Measurements from ENCODE around the gene LPP. TPM values are rescaled to one million over a fixed set of nuclear protein-coding genes. Genes with fewer than 3 reads are reported as not detected.

LPP gene
- total RNA-seq, 2 experiments from 2014 or later = 27.5 to 31.8 TPM

DNA sequence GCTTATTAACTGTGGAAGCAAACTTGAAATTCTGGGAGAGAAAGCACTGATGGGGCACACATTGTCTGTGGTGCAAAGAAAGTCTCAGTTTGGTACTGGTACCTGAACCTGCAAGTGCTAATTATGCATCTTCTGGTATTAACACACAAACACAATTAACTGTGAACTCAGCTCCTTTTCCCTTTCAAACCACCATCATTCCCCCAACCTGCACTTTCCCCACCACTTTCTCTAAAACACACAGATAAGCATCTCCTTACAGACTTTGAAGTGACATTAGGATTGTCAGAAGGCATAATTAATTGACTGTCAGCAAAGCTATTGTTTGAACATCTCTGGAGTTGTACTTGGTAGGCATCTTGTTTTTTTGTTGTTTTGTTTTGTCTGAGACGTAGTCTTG is 565.6 kb downstream of the LPP start:
- peaks cover 21% of the 10 kb centered on the region for H3K4me1 Mint-ChIP-seq (ENCODE audit: low read depth)
- peaks cover 2% of the 10 kb centered on the region for H3K27me3 Mint-ChIP-seq (ENCODE audit: low read depth)
- intact Hi-C loops (cut with micrococcal nuclease) = no loop called here
- H3K27ac Mint-ChIP-seq = no peak overlapping the region
- CTCF ChIA-PET = no interaction called here
- no peak overlapping the region for H3K4me3 Mint-ChIP-seq
- no peaks in the 10 kb centered on the region for H3K9me3 Mint-ChIP-seq
- H3K36me3 Mint-ChIP-seq (ENCODE audit: low read depth) = peaks cover 2% of the 10 kb centered on the region
- DNase-seq = no peak

GRCh38 chr3:188720215-188720614 is 566.3 kb downstream of the LPP start:
- Mint-ChIP-seq H3K4me3 (no peak overlapping the region), H3K4me1 (ENCODE audit: low read depth) (peaks cover 21% of the 10 kb centered on the region), H3K36me3 (ENCODE audit: low read depth) (peaks cover 2% of the 10 kb centered on the region), H3K9me3 (no peaks in the 10 kb centered on the region), H3K27me3 (ENCODE audit: low read depth) (peaks cover 2% of the 10 kb centered on the region), H3K27ac (no peak overlapping the region)
- intact Hi-C loops (cut with micrococcal nuclease) = no loop called here
- CTCF ChIA-PET = no interaction called here
- DNase-seq = no peak

GRCh38 chr3:188720636-188721035 is 566.7 kb downstream of the LPP start:
- CTCF ChIA-PET = no interaction called here
- peaks cover 2% of the 10 kb centered on the region for H3K27me3 Mint-ChIP-seq (ENCODE audit: low read depth)

DNA sequence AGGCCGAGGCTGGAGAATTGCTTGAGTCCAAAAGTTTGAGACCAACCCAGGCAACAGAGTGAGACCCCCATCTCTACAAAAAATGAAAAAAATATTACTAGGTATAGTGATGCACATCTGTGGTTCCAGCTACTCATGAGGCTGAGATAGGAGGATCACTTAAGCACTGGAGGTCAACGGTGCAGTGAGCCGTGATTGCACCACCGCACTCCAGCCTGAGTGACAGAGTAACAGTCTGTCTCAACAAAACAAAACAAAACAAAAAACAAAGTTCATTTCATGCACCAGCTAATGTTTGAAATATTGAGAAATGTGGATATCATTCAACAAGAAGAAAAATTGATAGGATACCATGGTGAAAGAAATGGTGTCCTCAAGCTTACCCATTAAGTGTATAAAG is 567.4 kb downstream of the LPP start:
- H3K36me3 Mint-ChIP-seq (ENCODE audit: low read depth) = peaks cover 2% of the 10 kb centered on the region
- intact Hi-C loops (cut with micrococcal nuclease) = no loop called here
- no peaks in the 10 kb centered on the region for H3K9me3 Mint-ChIP-seq
- no peak overlapping the region for H3K27ac Mint-ChIP-seq
- peaks cover 2% of the 10 kb centered on the region for H3K27me3 Mint-ChIP-seq (ENCODE audit: low read depth)
- no peak for DNase-seq
- CTCF ChIA-PET = no interaction called here
- no peak overlapping the region for H3K4me3 Mint-ChIP-seq
- H3K4me1 Mint-ChIP-seq (ENCODE audit: low read depth) = peaks cover 21% of the 10 kb centered on the region

More at GRCh38 chr3:188720636-188721035, 566.7 kb downstream of the LPP start:
- Mint-ChIP-seq H3K36me3 (ENCODE audit: low read depth) (peaks cover 2% of the 10 kb centered on the region), H3K4me1 (ENCODE audit: low read depth) (peaks cover 21% of the 10 kb centered on the region), H3K27ac (no peak overlapping the region), H3K4me3 (no peak overlapping the region), H3K9me3 (no peaks in the 10 kb centered on the region)
- no peak for DNase-seq
- intact Hi-C loops (cut with micrococcal nuclease) = no loop called here

DNA sequence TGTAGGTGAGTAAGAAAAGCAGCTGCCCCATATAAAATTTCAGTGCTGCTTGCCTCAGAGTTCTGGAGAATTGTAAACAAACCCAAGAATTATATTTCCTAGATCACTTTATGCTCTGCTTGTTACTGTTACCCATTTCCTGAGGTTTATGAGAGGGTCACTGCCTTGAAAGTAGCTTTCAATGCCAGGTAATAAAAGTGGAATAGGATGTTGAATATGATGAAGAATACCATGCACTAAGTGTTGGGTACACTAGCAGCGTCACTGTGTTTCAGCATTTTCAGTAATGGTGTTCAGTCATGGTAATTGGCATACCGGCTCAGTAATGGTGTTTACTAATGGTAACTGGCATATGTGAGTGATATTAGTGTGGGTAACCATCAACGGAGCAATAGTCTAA is 568.0 kb downstream of the LPP start:
- H3K4me3 Mint-ChIP-seq = no peak overlapping the region
- H3K4me1 Mint-ChIP-seq (ENCODE audit: low read depth) = peaks cover 21% of the 10 kb centered on the region
- DNase-seq = no peak
- intact Hi-C loops (cut with micrococcal nuclease) = no loop called here
- H3K36me3 Mint-ChIP-seq (ENCODE audit: low read depth) = peaks cover 2% of the 10 kb centered on the region
- H3K9me3 Mint-ChIP-seq = no peaks in the 10 kb centered on the region
- CTCF ChIA-PET = interaction anchor here (0.7 kb wide), 1 partner anchor 983 kb away, joined by 3 read pairs; no protein-coding TSS in a partner anchor
- no peak overlapping the region for H3K27ac Mint-ChIP-seq
- H3K27me3 Mint-ChIP-seq (ENCODE audit: low read depth) = peaks cover 2% of the 10 kb centered on the region

GRCh38 chr3:188722963-188723362 is 569.0 kb downstream of the LPP start:
- Mint-ChIP-seq H3K36me3 (ENCODE audit: low read depth) (no peaks in the 10 kb centered on the region), H3K4me1 (ENCODE audit: low read depth) (peaks cover 26% of the 10 kb centered on the region), H3K27ac (no peak overlapping the region), H3K4me3 (no peak overlapping the region), H3K27me3 (ENCODE audit: low read depth) (peaks cover 2% of the 10 kb centered on the region), H3K9me3 (no peaks in the 10 kb centered on the region)
- CTCF ChIA-PET = no interaction called here
- intact Hi-C loops (cut with micrococcal nuclease) = loop anchor here (1.0 kb wide), 5 partner anchors 23 to 194 kb away; no protein-coding TSS in a partner anchor
- no peak for DNase-seq

DNA sequence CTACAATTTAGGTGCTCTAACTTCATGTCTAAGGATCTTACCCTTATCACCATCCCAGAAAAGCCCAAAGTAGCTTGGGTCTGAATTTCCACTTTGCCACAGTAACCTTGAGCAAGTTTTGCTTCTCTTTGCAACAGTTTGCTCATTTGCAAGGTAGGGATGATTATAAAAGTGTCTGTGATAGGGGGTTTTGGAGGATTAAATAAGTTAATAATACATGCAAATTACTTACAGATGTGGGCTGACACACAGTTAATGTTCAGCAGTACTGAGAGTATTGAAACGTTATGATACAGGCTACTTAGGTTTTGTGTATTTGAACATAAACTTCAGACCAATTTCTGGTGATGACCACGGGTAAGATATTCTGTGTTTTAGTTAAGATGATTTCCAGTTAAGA is 573.1 kb downstream of the LPP start:
- intact Hi-C loops (cut with micrococcal nuclease) = no loop called here
- peaks cover 2% of the 10 kb centered on the region for H3K36me3 Mint-ChIP-seq (ENCODE audit: low read depth)
- H3K4me1 Mint-ChIP-seq (ENCODE audit: low read depth) = peaks cover 37% of the 10 kb centered on the region
- CTCF ChIA-PET = no interaction called here
- no peak for DNase-seq
- H3K27me3 Mint-ChIP-seq (ENCODE audit: low read depth) = no peaks in the 10 kb centered on the region
- H3K4me3 Mint-ChIP-seq = no peak overlapping the region
- no peak overlapping the region for H3K27ac Mint-ChIP-seq
- no peaks in the 10 kb centered on the region for H3K9me3 Mint-ChIP-seq

- CTCF ChIA-PET = interaction anchor here (0.6 to 1.4 kb wide), 3 partner anchors 987 to 1869 kb away, joined by 3 to 4 read pairs (median 4); no protein-coding TSS in a partner anchor
- no peak for DNase-seq
- Mint-ChIP-seq H3K4me1 (ENCODE audit: low read depth) (peaks cover 24% of the 10 kb centered on the region), H3K27ac (no peak overlapping the region), H3K4me3 (no peak overlapping the region), H3K9me3 (no peaks in the 10 kb centered on the region), H3K36me3 (ENCODE audit: low read depth) (peaks cover 2% of the 10 kb centered on the region), H3K27me3 (ENCODE audit: low read depth) (no peaks in the 10 kb centered on the region)
- intact Hi-C loops (cut with micrococcal nuclease) = loop anchor here (1.0 kb wide), 1 partner anchor 25 kb away; no protein-coding TSS in a partner anchor
These were observed 574.5 kb downstream of the LPP start for GRCh38 chr3:188728371-188728896.

DNA sequence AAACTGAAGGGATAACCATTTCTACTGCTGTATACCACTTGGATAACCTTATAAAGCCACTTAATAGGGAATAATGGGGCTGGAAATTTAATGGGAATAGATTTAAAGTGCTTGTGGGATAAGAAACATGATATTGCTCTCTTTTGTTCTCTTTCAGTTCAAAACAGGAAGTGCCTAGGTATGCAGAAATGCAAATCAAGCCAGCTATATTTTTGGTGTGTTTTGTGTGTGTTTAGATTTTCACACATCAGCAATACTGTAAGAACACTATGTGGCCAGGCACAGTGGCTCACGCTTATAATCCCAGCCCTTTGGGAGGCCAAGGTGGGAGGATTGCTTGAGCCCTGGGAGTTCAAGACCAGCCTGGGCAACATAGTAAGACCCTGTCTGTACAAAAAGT is 575.5 kb downstream of the LPP start:
- intact Hi-C loops (cut with micrococcal nuclease) = no loop called here
- no peak overlapping the region for H3K27ac Mint-ChIP-seq
- no peaks in the 10 kb centered on the region for H3K27me3 Mint-ChIP-seq (ENCODE audit: low read depth)
- CTCF ChIA-PET = interaction anchor here (1.4 kb wide), 1 partner anchor 988 kb away, joined by 4 read pairs; no protein-coding TSS in a partner anchor
- peaks cover 23% of the 10 kb centered on the region for H3K4me1 Mint-ChIP-seq (ENCODE audit: low read depth)
- no peaks in the 10 kb centered on the region for H3K9me3 Mint-ChIP-seq
- H3K4me3 Mint-ChIP-seq = no peak overlapping the region
- no peak for DNase-seq
- H3K36me3 Mint-ChIP-seq (ENCODE audit: low read depth) = peaks cover 2% of the 10 kb centered on the region

- Mint-ChIP-seq H3K27ac (no peak overlapping the region), H3K4me1 (ENCODE audit: low read depth) (peaks cover 2% of the 10 kb centered on the region), H3K36me3 (ENCODE audit: low read depth) (peaks cover 2% of the 10 kb centered on the region), H3K4me3 (no peak overlapping the region), H3K27me3 (ENCODE audit: low read depth) (no peaks in the 10 kb centered on the region), H3K9me3 (no peaks in the 10 kb centered on the region)
- no peak for DNase-seq
- CTCF ChIA-PET = interaction anchor here (1.7 kb wide), 1 partner anchor 10 kb away, joined by 3 read pairs; no protein-coding TSS in a partner anchor
- intact Hi-C loops (cut with micrococcal nuclease) = no loop called here
These were observed 580.4 kb downstream of the LPP start for GRCh38 chr3:188734395-188734794.

GRCh38 chr3:188739511-188739910 is 585.6 kb downstream of the LPP start:
- H3K4me1 Mint-ChIP-seq (ENCODE audit: low read depth) = no peaks in the 10 kb centered on the region
- no peaks in the 10 kb centered on the region for H3K9me3 Mint-ChIP-seq
- H3K27me3 Mint-ChIP-seq (ENCODE audit: low read depth) = no peaks in the 10 kb centered on the region
- no peak for DNase-seq
- intact Hi-C loops (cut with micrococcal nuclease) = no loop called here
- H3K36me3 Mint-ChIP-seq (ENCODE audit: low read depth) = no peaks in the 10 kb centered on the region
- no peak overlapping the region for H3K4me3 Mint-ChIP-seq
- no peak overlapping the region for H3K27ac Mint-ChIP-seq
- CTCF ChIA-PET = interaction anchor here (1.4 kb wide), 1 partner anchor 10 kb away, joined by 4 read pairs; no protein-coding TSS in a partner anchor

GRCh38 chr3:188740010-188740409 is 586.1 kb downstream of the LPP start:
- CTCF ChIA-PET = interaction anchor here (1.4 kb wide), 1 partner anchor 9 kb away, joined by 4 read pairs; no protein-coding TSS in a partner anchor
- no peak for DNase-seq
- no peaks in the 10 kb centered on the region for H3K27me3 Mint-ChIP-seq (ENCODE audit: low read depth)
- H3K4me1 Mint-ChIP-seq (ENCODE audit: low read depth) = no peaks in the 10 kb centered on the region
- H3K36me3 Mint-ChIP-seq (ENCODE audit: low read depth) = no peaks in the 10 kb centered on the region
- H3K9me3 Mint-ChIP-seq = no peaks in the 10 kb centered on the region
- intact Hi-C loops (cut with micrococcal nuclease) = no loop called here
- no peak overlapping the region for H3K4me3 Mint-ChIP-seq
- no peak overlapping the region for H3K27ac Mint-ChIP-seq

GRCh38 chr3:188742755-188743550 is 589.0 kb downstream of the LPP start:
- no peak overlapping the region for H3K27ac Mint-ChIP-seq
- no peaks in the 10 kb centered on the region for H3K4me1 Mint-ChIP-seq (ENCODE audit: low read depth)
- intact Hi-C loops (cut with micrococcal nuclease) = no loop called here
- H3K4me3 Mint-ChIP-seq = no peak overlapping the region
- no peak for DNase-seq
- CTCF ChIA-PET = no interaction called here
- no peaks in the 10 kb centered on the region for H3K36me3 Mint-ChIP-seq (ENCODE audit: low read depth)
- no peaks in the 10 kb centered on the region for H3K9me3 Mint-ChIP-seq
- no peaks in the 10 kb centered on the region for H3K27me3 Mint-ChIP-seq (ENCODE audit: low read depth)

Data from activated naive CD4-positive, alpha-beta T cell treated with anti-CD3 and anti-CD28 coated beads for 36 hours (primary cell).